Measurements from ENCODE around the gene DACT3.
A peak's percentile ranks its signal among the peaks of the same experiment; 100 is the strongest.

Gene DACT3

GRCh38 chr19:46603752-46604231 is 57.2 kb downstream of the DACT3 start:
- TF ChIP-seq CTCF (IDR thresholded peaks at IDR 0.05; ENCODE audit: unreplicated experiment in 3 of 3) = no peak
- peaks cover 4% of the 10 kb centered on the region for H3K27me3 Mint-ChIP-seq (ENCODE audit: low read depth)
- H3K4me1 Mint-ChIP-seq = peaks cover 26% of the 10 kb centered on the region
- peak overlapping the region; percentile 95 to 99 (median 97) for H3K4me3 Mint-ChIP-seq
- H3K36me3 Mint-ChIP-seq (ENCODE audit: low read depth) = peaks cover 17% of the 10 kb centered on the region
- peak overlapping the region; percentile 76 to 100 (median 83) for H3K27ac Mint-ChIP-seq
- peaks cover 3% of the 10 kb centered on the region for H3K9me3 Mint-ChIP-seq

GRCh38 chr19:46603195-46603637 is 57.8 kb downstream of the DACT3 start:
- Mint-ChIP-seq H3K9me3 (peaks cover 9% of the 10 kb centered on the region), H3K4me1 (peaks cover 26% of the 10 kb centered on the region), H3K27me3 (ENCODE audit: low read depth) (peaks cover 4% of the 10 kb centered on the region)

GRCh38 chr19:46602392-46603194 is 58.4 kb downstream of the DACT3 start:
- TF ChIP-seq CTCF (IDR thresholded peaks at IDR 0.05; ENCODE audit: unreplicated experiment in 3 of 3) = no peak
- Mint-ChIP-seq H3K4me3 (peak overlapping the region; percentile 95 to 99 (median 97)), H3K27ac (peak overlapping the region; percentile 76 to 100 (median 83)), H3K4me1 (peaks cover 26% of the 10 kb centered on the region), H3K9me3 (peaks cover 15% of the 10 kb centered on the region), H3K27me3 (ENCODE audit: low read depth) (peaks cover 4% of the 10 kb centered on the region), H3K36me3 (ENCODE audit: low read depth) (peaks cover 9% of the 10 kb centered on the region)

More at GRCh38 chr19:46603195-46603637, 57.8 kb downstream of the DACT3 start:
- Mint-ChIP-seq H3K27ac (peak overlapping the region; percentile 76 to 100 (median 83)), H3K36me3 (ENCODE audit: low read depth) (peaks cover 15% of the 10 kb centered on the region), H3K4me3 (peak overlapping the region; percentile 95 to 99 (median 97))
- TF ChIP-seq CTCF (IDR thresholded peaks at IDR 0.05; ENCODE audit: unreplicated experiment in 3 of 3) = no peak

GRCh38 chr19:46601318-46602224 is 59.4 kb downstream of the DACT3 start, which contains the start of gene CALM3:
Gene CALM3, plus strand, starts transcription at chr19:46601330. Its CDS starts 105 bp downstream, at chr19:46601435.
- Mint-ChIP-seq H3K4me3 (peak within 1 kb of the TSS; percentile 95 to 99 (median 97)), H3K36me3 (ENCODE audit: low read depth) (peaks cover 5% of the 10 kb centered on the region)

More at GRCh38 chr19:46601318-46602224, 59.4 kb downstream of the DACT3 start, which contains the start of gene CALM3:
- H3K27me3 Mint-ChIP-seq (ENCODE audit: low read depth) = peaks cover 4% of the 10 kb centered on the region
- H3K4me1 Mint-ChIP-seq = peaks cover 25% of the 10 kb centered on the region
- no peak for TF ChIP-seq CTCF (IDR thresholded peaks at IDR 0.05; ENCODE audit: unreplicated experiment in 3 of 3)
- H3K27ac Mint-ChIP-seq = peak within 1 kb of the TSS; percentile 100
- H3K9me3 Mint-ChIP-seq = peaks cover 18% of the 10 kb centered on the region
